HFFc6 (cell line): ENCODE data around the gene FGFR3. TPM values are rescaled to one million over a fixed set of nuclear protein-coding genes. Genes with fewer than 3 reads are reported as not detected.
A peak's percentile ranks its signal among the peaks of the same experiment; 100 is the strongest.

ENCODE experiments used
- DNase-seq: peaks from one replicate; pipeline ENCODE4 v3.0.0-alpha.2; 2018
- H3K27ac Mint-ChIP-seq: 2 replicates; pipeline ENCODE4 v1.8.0; 2020; ENCODE audit warnings: mild to moderate bottlenecking, mixed read lengths
- H3K27me3 Mint-ChIP-seq: 2 replicates; pipeline ENCODE4 v1.8.0; 2021; ENCODE audit warnings: mild to moderate bottlenecking, moderate library complexity, mixed read lengths; ENCODE audit not compliant: insufficient read depth
- H3K36me3 Mint-ChIP-seq: 2 replicates; pipeline ENCODE4 v1.8.0; 2021; ENCODE audit warnings: low read depth, mixed read lengths
- H3K4me1 Mint-ChIP-seq: 2 replicates; pipeline ENCODE4 v1.8.0; 2020; ENCODE audit warnings: low read depth, mixed read lengths
- H3K4me3 Mint-ChIP-seq: 2 replicates; pipeline ENCODE4 v1.8.0; 2020; ENCODE audit warnings: mild to moderate bottlenecking, moderate library complexity, mixed read lengths
- H3K9me3 Mint-ChIP-seq: 2 replicates; pipeline ENCODE4 v1.8.0; 2020; ENCODE audit warnings: mild to moderate bottlenecking, mixed read lengths
- CTCF ChIP-seq: fragments of 200-600 bp; sonication (generic); IDR thresholded peaks from 2 replicates; pipeline ENCODE4 v1.5.0; 2021; ENCODE audit warnings: antibody characterized with exemption, mild to moderate bottlenecking
- total RNA-seq, 6 experiments: library from RNA; stranded (reverse); fragmentation: NEBNext Ultra II Directional; extraction: Animal tissue kit (Norgen Biotek cat#: 25700); gene quantifications; 2 replicates in 1 of 6; 3 replicates in 5 of 6; pipeline ENCODE4 v1.2.3, GENCODE V29; 2021

FGFR3 gene
- total RNA-seq, 6 experiments from 2014 or later: 0.59 to 1.6 (median 0.75) TPM

GRCh38 chr4:1837069-1837468 is 44.0 kb downstream of the FGFR3 start:
- H3K36me3 Mint-ChIP-seq: peaks cover 13% of the 10 kb centered on the region
- H3K27ac Mint-ChIP-seq: no peak overlapping the region
- no peak for DNase-seq
- H3K4me1 Mint-ChIP-seq: peaks cover 7% of the 10 kb centered on the region
- no peak for TF ChIP-seq CTCF
- H3K4me3 Mint-ChIP-seq: no peak overlapping the region
- H3K9me3 Mint-ChIP-seq: no peaks in the 10 kb centered on the region
- H3K27me3 Mint-ChIP-seq: no peaks in the 10 kb centered on the region; the same call in 1 of the 2 replicates

DNA sequence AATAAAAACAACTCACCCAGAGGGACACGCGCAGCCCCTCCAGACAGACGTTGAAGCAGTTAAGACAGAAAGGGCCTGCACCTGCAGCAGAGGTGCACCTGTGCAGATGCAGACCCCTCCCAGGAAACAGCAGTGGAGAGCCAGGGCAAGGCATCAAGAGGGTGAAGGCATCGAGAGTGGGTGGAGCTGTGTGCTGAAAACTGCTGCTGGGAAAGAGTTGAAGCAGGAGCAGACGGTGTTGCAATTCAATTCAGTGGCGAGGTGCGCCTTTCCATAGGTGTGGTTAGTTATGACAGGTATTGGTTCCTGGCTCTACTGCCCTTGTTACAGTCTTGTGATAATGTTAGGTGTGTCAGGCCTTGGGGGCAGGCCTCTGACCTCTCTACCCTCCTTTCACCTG is 46.2 kb downstream of the FGFR3 start:
- peaks cover 29% of the 10 kb centered on the region for H3K4me1 Mint-ChIP-seq
- H3K4me3 Mint-ChIP-seq: no peak overlapping the region
- H3K27ac Mint-ChIP-seq: peak overlapping the region; percentile 56
- no peaks in the 10 kb centered on the region; the same call in 1 of the 2 replicates for H3K27me3 Mint-ChIP-seq
- no peak for DNase-seq
- H3K36me3 Mint-ChIP-seq: peaks cover 13% of the 10 kb centered on the region
- H3K9me3 Mint-ChIP-seq: no peaks in the 10 kb centered on the region
- no peak for TF ChIP-seq CTCF

GRCh38 chr4:1841201-1841886 is 48.3 kb downstream of the FGFR3 start:
- DNase-seq: no peak
- peak overlapping the region; percentile 14; the same call in 1 of the 2 replicates for H3K27ac Mint-ChIP-seq
- peaks cover 30% of the 10 kb centered on the region for H3K4me1 Mint-ChIP-seq
- peaks cover 11% of the 10 kb centered on the region for H3K36me3 Mint-ChIP-seq
- no peaks in the 10 kb centered on the region; the same call in 1 of the 2 replicates for H3K27me3 Mint-ChIP-seq
- H3K9me3 Mint-ChIP-seq: no peaks in the 10 kb centered on the region
- no peak for TF ChIP-seq CTCF
- H3K4me3 Mint-ChIP-seq: no peak overlapping the region

DNA sequence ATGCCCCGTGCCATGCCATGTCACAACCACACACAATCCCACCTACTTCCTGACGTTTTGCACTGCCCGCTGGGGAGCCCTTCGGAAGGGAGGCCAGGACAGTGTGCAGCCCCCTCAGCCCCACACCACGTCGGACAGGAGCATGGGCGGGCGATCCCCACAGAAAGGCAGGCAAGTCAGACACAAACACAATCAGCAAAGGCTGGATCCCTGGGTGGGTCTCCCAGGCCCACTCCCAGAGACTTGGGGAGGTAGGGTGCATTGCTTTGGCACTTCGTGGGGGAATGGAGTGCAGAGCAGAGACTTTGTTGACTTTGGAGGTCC is 48.8 kb downstream of the FGFR3 start:
- H3K4me1 Mint-ChIP-seq: peaks cover 30% of the 10 kb centered on the region
- H3K36me3 Mint-ChIP-seq: peaks cover 16% of the 10 kb centered on the region
- no peaks in the 10 kb centered on the region; the same call in 1 of the 2 replicates for H3K27me3 Mint-ChIP-seq
- H3K4me3 Mint-ChIP-seq: no peak overlapping the region
- peak overlapping the region; percentile 76; the same call in 1 of the 2 replicates for H3K27ac Mint-ChIP-seq
- TF ChIP-seq CTCF: no peak
- no peaks in the 10 kb centered on the region for H3K9me3 Mint-ChIP-seq
- DNase-seq: no peak

DNA sequence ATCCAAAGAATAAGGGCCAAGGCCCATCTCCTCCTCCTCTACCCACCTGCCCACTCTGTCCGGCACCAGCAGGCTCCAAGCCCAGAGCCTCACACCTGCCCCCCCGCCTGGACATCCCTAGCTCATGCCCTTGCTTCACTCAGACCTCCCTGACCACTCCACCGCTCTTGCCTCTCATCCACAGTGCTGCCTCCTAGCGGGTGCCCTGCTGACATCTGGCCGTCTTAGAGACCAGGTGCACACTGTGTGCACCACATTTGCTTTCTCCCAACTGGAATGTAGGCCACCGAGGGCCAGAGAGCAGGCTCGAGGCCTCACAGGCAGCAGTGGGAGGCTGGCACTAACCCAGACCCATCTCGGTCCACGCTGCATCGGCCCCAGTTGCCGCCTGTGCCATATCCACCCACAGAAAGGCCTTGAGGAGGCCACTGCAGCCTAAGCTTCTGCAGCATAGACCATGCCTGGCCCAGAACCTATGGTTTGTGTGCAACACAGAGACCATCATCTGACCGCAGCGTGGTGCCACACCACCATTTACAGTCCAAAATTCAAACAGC is 49.3 kb downstream of the FGFR3 start:
- DNase-seq: no peak
- H3K9me3 Mint-ChIP-seq: no peaks in the 10 kb centered on the region
- H3K27ac Mint-ChIP-seq: peak overlapping the region; percentile 76
- H3K4me3 Mint-ChIP-seq: peak overlapping the region; percentile 36; the same call in 1 of the 2 replicates
- TF ChIP-seq CTCF: no peak
- H3K4me1 Mint-ChIP-seq: peaks cover 30% of the 10 kb centered on the region
- peaks cover 22% of the 10 kb centered on the region for H3K36me3 Mint-ChIP-seq
- H3K27me3 Mint-ChIP-seq: no peaks in the 10 kb centered on the region; the same call in 1 of the 2 replicates
